ENCODE measurements around the gene LAMB1.

Gene LAMB1

GRCh38 chr7:107946881-107947280 lies 56.1 kb downstream of the LAMB1 start:
- no peak overlapping the region for H3K4me3 ChIP-seq (ENCODE audit: control insufficient read depth, low read depth, low read length)
- no peak for DNase-seq (ENCODE audit: low read depth)
- TF ChIP-seq, protein P1, sequence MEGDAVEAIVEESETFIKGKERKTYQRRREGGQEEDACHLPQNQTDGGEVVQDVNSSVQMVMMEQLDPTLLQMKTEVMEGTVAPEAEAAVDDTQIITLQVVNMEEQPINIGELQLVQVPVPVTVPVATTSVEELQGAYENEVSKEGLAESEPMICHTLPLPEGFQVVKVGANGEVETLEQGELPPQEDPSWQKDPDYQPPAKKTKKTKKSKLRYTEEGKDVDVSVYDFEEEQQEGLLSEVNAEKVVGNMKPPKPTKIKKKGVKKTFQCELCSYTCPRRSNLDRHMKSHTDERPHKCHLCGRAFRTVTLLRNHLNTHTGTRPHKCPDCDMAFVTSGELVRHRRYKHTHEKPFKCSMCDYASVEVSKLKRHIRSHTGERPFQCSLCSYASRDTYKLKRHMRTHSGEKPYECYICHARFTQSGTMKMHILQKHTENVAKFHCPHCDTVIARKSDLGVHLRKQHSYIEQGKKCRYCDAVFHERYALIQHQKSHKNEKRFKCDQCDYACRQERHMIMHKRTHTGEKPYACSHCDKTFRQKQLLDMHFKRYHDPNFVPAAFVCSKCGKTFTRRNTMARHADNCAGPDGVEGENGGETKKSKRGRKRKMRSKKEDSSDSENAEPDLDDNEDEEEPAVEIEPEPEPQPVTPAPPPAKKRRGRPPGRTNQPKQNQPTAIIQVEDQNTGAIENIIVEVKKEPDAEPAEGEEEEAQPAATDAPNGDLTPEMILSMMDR (IDR thresholded peaks at IDR 0.05; ENCODE audit: control insufficient read depth, insufficient read depth, low read depth, low read length, missing control alignments): no peak

DNA sequence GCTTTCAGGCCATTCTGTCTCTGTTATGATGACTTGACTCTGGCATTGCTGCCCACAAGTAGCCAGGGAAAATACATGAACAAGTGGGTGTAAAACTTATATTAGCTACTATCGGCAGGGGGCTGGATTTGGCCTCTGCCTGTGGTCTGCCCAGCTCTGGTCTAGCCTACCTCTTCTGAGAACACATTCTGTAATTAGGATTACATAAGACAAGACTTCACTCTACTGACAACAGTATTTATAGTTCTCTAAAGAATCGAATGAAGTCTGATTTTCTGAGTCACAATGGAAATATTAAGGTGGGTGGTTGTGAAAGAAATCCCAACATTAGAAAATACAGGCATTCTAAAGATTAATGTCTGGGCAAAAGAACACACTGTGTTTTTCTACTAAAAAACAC lies 56.5 kb downstream of the LAMB1 start:
- no peak for DNase-seq (ENCODE audit: low read depth)
- TF ChIP-seq, protein P1 (IDR thresholded peaks at IDR 0.05; ENCODE audit: control insufficient read depth, insufficient read depth, low read depth, low read length, missing control alignments): no peak
- H3K4me3 ChIP-seq (ENCODE audit: control insufficient read depth, low read depth, low read length): no peak overlapping the region

- H3K4me3 ChIP-seq (ENCODE audit: control insufficient read depth, low read depth, low read length): no peak overlapping the region
- TF ChIP-seq, protein P1 (IDR thresholded peaks at IDR 0.05; ENCODE audit: control insufficient read depth, insufficient read depth, low read depth, low read length, missing control alignments): no peak
- no peak for DNase-seq (ENCODE audit: low read depth)
Measured at GRCh38 chr7:107945332-107945731, 57.6 kb downstream of the LAMB1 start.

- no peak overlapping the region for H3K4me3 ChIP-seq (ENCODE audit: control insufficient read depth, low read depth, low read length)
- TF ChIP-seq, protein P1 (IDR thresholded peaks at IDR 0.05; ENCODE audit: control insufficient read depth, insufficient read depth, low read depth, low read length, missing control alignments): no peak
- no peak for DNase-seq (ENCODE audit: low read depth)
Measured at GRCh38 chr7:107944411-107945169, 58.4 kb downstream of the LAMB1 start.

DNA sequence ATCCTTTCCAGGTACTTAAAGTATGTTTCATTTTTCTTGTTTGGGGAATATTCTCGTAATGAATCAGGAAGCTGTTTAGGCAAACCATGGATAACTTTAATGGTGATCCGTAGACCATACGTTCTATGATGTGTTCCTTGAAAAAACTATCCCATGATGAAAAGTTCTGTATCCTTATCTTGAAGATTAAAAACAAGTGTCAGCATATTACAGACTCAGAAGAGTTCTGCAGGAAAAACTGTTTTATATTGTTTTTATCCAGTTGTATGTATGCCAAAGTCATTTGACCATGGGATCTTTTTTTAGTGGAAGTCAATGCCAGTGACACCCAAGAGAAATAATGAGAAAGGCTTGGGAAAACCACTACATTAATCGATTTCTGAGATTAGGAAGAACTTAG lies 59.9 kb downstream of the LAMB1 start:
- no peak overlapping the region for H3K4me3 ChIP-seq (ENCODE audit: control insufficient read depth, low read depth, low read length)
- no peak for DNase-seq (ENCODE audit: low read depth)
- TF ChIP-seq, protein P1 (IDR thresholded peaks at IDR 0.05; ENCODE audit: control insufficient read depth, insufficient read depth, low read depth, low read length, missing control alignments): no peak

- TF ChIP-seq, protein P1 (IDR thresholded peaks at IDR 0.05; ENCODE audit: control insufficient read depth, insufficient read depth, low read depth, low read length, missing control alignments): no peak
- H3K4me3 ChIP-seq (ENCODE audit: control insufficient read depth, low read depth, low read length): no peak overlapping the region
Measured at GRCh38 chr7:107940951-107941350, 62.0 kb downstream of the LAMB1 start.

More at GRCh38 chr7:107940951-107941350, 62.0 kb downstream of the LAMB1 start:
- no peak for DNase-seq (ENCODE audit: low read depth)

Measured in AG09309 (cell line).